WTC11 (cell line): ENCODE results near the gene BUD13. TPM values are rescaled to one million over a fixed set of nuclear protein-coding genes. Genes with fewer than 3 reads are reported as not detected.

Source experiments
- ATAC-seq: fragments of 200-7000 bp; cut with Tn5 transposase; 2 replicates; pipeline ENCODE4 v1.10.0; 2021; ENCODE audit warnings: mild to moderate bottlenecking, moderate library complexity
- CTCF ChIA-PET: fragments of 300-600 bp; sonication (Branson Sonifier 250); formaldehyde crosslinking; loops from one replicate; lab custom pipeline; 2021; ENCODE audit warnings: antibody characterized with exemption; lab: Charles Lee
- POLR2A ChIA-PET: fragments of 350-600 bp; sonication (Branson Sonifier 250); formaldehyde crosslinking; loops from one replicate; lab custom pipeline; 2021; ENCODE audit warnings: antibody characterized with exemption; lab: Charles Lee
- DNase-seq: peaks from one replicate; pipeline ENCODE4 v3.0.0; 2021; ENCODE audit warnings: low spot score
- H3K27ac Mint-ChIP-seq: 2 replicates; pipeline ENCODE4 v1.8.0; 2021; ENCODE audit warnings: mixed read lengths
- H3K27me3 Mint-ChIP-seq: 2 replicates; pipeline ENCODE4 v1.8.0; 2021; ENCODE audit warnings: low read depth, mild to moderate bottlenecking, moderate library complexity, mixed read lengths
- H3K36me3 Mint-ChIP-seq: 2 replicates; pipeline ENCODE4 v1.8.0; 2021; ENCODE audit warnings: mixed read lengths
- H3K4me1 Mint-ChIP-seq: 2 replicates; pipeline ENCODE4 v1.8.0; 2022; ENCODE audit warnings: mixed read lengths
- H3K4me3 Mint-ChIP-seq: 2 replicates; pipeline ENCODE4 v1.8.0; 2021; ENCODE audit warnings: mild to moderate bottlenecking, moderate library complexity, mixed read lengths
- H3K9me3 Mint-ChIP-seq: 2 replicates; pipeline ENCODE4 v1.8.0; 2021; ENCODE audit warnings: mixed read lengths
- CREM ChIP-seq: sonication (generic); formaldehyde crosslinking; IDR thresholded peaks from 2 replicates; pipeline ENCODE4 v1.8.1; 2022; ENCODE audit warnings: mild to moderate bottlenecking, missing genetic modification reagents, moderate library complexity
- GABPB1 ChIP-seq: sonication (generic); formaldehyde crosslinking; IDR thresholded peaks from 2 replicates; pipeline ENCODE4 v1.8.1; 2023; ENCODE audit warnings: mild to moderate bottlenecking, missing genetic modification reagents
- JAZF1 ChIP-seq: fragments of 250-450 bp; sonication (Bioruptor Pico); IDR thresholded peaks from 2 replicates; pipeline ENCODE4 v1.9.0; 2021; ENCODE audit warnings: moderate library complexity, mild to moderate bottlenecking, inconsistent platforms
- OVOL2 ChIP-seq: fragments of 250-450 bp; sonication (Bioruptor Pico); IDR thresholded peaks from 2 replicates; pipeline ENCODE4 v1.9.0; 2021; ENCODE audit warnings: mild to moderate bottlenecking, borderline replicate concordance
- TEAD4 ChIP-seq: sonication (generic); formaldehyde crosslinking; IDR thresholded peaks from 2 replicates; pipeline ENCODE4 v1.8.0; 2022; ENCODE audit warnings: mild to moderate bottlenecking, missing genetic modification reagents
- TP53 ChIP-seq: sonication (generic); formaldehyde crosslinking; IDR thresholded peaks from 2 replicates; pipeline ENCODE4 v1.8.1; 2023; ENCODE audit warnings: mild to moderate bottlenecking, missing genetic modification reagents
- USF2 ChIP-seq: sonication (generic); formaldehyde crosslinking; IDR thresholded peaks from 2 replicates; pipeline ENCODE4 v1.8.1; 2023; ENCODE audit warnings: mild to moderate bottlenecking, missing genetic modification reagents, moderate library complexity
- ZNF121 ChIP-seq: sonication (generic); formaldehyde crosslinking; IDR thresholded peaks from 2 replicates; pipeline ENCODE4 v1.8.0; 2023; ENCODE audit warnings: missing genetic modification reagents
- ZNF281 ChIP-seq: sonication (generic); formaldehyde crosslinking; IDR thresholded peaks from 2 replicates; pipeline ENCODE4 v1.8.0; 2023; ENCODE audit warnings: mild to moderate bottlenecking, missing genetic modification reagents
- ZNF671 ChIP-seq: fragments of 250-450 bp; sonication (Bioruptor Pico); IDR thresholded peaks from 2 replicates; pipeline ENCODE4 v1.8.0; 2021; ENCODE audit warnings: mild to moderate bottlenecking
- total RNA-seq: library from RNA; stranded (reverse); gene quantifications from 3 replicates; pipeline ENCODE4 v1.2.3, GENCODE V29; 2021
- TF ChIP-seq, protein P1 (sequence below): sonication (generic); formaldehyde crosslinking; IDR thresholded peaks from 2 replicates; pipeline ENCODE4 v1.8.0; 2023; ENCODE audit warnings: missing genetic modification reagents, mild to moderate bottlenecking, borderline replicate concordance
- TF ChIP-seq, protein P2 (sequence below): fragments of 250-450 bp; sonication (Bioruptor Pico); IDR thresholded peaks from 2 replicates; pipeline ENCODE4 v1.9.0; 2021; ENCODE audit warnings: moderate library complexity, mild to moderate bottlenecking, inconsistent platforms, borderline replicate concordance
- TF ChIP-seq, protein P3 (sequence below): sonication (generic); formaldehyde crosslinking; IDR thresholded peaks from 2 replicates; pipeline ENCODE4 v1.8.1; 2022; ENCODE audit warnings: mild to moderate bottlenecking, moderate library complexity, missing genetic modification reagents
- TF ChIP-seq, protein P4 (sequence below): sonication (generic); formaldehyde crosslinking; IDR thresholded peaks from 2 replicates; pipeline ENCODE4 v1.8.1; 2023; ENCODE audit warnings: mild to moderate bottlenecking, moderate library complexity, missing genetic modification reagents
- TF ChIP-seq, protein P5 (sequence below): fragments of 250-450 bp; sonication (Bioruptor Pico); IDR thresholded peaks from 2 replicates; pipeline ENCODE4 v1.9.0; 2021; ENCODE audit warnings: mild to moderate bottlenecking, borderline replicate concordance

BUD13 gene
- total RNA-seq, 1 experiment from 2014 or later, result 20.7 TPM

DNA sequence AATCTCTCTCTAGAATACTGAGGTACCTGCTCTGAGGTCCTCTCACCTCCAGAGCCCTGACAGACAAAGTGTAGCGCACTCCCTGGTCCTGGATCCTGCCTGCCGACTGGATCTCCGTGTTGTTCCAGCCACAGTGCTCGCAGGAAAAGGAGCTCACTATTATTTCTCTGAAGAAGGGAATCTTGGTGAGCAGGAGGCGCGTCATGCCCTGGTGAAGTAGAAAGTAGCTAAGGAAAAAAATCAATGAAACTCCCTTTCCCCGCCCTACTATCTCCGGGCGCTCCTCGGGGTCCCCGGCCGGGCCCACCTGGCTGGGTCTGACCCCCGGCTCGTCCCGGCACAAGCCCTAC lies 14.6 kb upstream of the BUD13 start:
- CTCF ChIA-PET, result interaction anchor here (0.6 to 8.7 kb wide), 9 partner anchors 44 to 357 kb away, joined by 3 to 358 read pairs (median 4); partner anchors contain the start of gene APOA1
- POLR2A ChIA-PET, result no interaction called here
- Mint-ChIP-seq H3K27ac (no peak overlapping the region), H3K4me1 (peaks cover 21% of the 10 kb centered on the region), H3K4me3 (peak overlapping the region; percentile 94), H3K36me3 (peaks cover 45% of the 10 kb centered on the region), H3K9me3 (no peaks in the 10 kb centered on the region), H3K27me3 (peaks cover 23% of the 10 kb centered on the region)
- ATAC-seq (no peak), DNase-seq (no peak)
- TF ChIP-seq TP53 (CRISPR knock-in tag), result no peak
- TF ChIP-seq, protein P1, sequence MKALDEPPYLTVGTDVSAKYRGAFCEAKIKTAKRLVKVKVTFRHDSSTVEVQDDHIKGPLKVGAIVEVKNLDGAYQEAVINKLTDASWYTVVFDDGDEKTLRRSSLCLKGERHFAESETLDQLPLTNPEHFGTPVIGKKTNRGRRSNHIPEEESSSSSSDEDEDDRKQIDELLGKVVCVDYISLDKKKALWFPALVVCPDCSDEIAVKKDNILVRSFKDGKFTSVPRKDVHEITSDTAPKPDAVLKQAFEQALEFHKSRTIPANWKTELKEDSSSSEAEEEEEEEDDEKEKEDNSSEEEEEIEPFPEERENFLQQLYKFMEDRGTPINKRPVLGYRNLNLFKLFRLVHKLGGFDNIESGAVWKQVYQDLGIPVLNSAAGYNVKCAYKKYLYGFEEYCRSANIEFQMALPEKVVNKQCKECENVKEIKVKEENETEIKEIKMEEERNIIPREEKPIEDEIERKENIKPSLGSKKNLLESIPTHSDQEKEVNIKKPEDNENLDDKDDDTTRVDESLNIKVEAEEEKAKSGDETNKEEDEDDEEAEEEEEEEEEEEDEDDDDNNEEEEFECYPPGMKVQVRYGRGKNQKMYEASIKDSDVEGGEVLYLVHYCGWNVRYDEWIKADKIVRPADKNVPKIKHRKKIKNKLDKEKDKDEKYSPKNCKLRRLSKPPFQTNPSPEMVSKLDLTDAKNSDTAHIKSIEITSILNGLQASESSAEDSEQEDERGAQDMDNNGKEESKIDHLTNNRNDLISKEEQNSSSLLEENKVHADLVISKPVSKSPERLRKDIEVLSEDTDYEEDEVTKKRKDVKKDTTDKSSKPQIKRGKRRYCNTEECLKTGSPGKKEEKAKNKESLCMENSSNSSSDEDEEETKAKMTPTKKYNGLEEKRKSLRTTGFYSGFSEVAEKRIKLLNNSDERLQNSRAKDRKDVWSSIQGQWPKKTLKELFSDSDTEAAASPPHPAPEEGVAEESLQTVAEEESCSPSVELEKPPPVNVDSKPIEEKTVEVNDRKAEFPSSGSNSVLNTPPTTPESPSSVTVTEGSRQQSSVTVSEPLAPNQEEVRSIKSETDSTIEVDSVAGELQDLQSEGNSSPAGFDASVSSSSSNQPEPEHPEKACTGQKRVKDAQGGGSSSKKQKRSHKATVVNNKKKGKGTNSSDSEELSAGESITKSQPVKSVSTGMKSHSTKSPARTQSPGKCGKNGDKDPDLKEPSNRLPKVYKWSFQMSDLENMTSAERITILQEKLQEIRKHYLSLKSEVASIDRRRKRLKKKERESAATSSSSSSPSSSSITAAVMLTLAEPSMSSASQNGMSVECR, result no peak
- TF ChIP-seq, protein P2, sequence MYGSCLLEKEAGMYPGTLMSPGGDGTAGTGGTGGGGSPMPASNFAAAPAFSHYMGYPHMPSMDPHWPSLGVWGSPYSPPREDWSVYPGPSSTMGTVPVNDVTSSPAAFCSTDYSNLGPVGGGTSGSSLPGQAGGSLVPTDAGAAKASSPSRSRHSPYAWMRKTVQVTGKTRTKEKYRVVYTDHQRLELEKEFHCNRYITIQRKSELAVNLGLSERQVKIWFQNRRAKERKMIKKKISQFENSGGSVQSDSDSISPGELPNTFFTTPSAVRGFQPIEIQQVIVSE, result no peak
- TF ChIP-seq ZNF281 (CRISPR knock-in tag), result no peak
- TF ChIP-seq, protein P3, sequence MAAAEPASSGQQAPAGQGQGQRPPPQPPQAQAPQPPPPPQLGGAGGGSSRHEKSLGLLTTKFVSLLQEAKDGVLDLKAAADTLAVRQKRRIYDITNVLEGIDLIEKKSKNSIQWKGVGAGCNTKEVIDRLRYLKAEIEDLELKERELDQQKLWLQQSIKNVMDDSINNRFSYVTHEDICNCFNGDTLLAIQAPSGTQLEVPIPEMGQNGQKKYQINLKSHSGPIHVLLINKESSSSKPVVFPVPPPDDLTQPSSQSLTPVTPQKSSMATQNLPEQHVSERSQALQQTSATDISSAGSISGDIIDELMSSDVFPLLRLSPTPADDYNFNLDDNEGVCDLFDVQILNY (CRISPR knock-in tag), result no peak

GRCh38 chr11:116786966-116787365 lies 14.2 kb upstream of the BUD13 start:
- peaks cover 21% of the 10 kb centered on the region for H3K4me1 Mint-ChIP-seq
- H3K4me3 Mint-ChIP-seq, result peak overlapping the region; percentile 94
- no peaks in the 10 kb centered on the region for H3K9me3 Mint-ChIP-seq
- no peak for TF ChIP-seq TEAD4 (CRISPR knock-in tag)
- TF ChIP-seq, protein P4, sequence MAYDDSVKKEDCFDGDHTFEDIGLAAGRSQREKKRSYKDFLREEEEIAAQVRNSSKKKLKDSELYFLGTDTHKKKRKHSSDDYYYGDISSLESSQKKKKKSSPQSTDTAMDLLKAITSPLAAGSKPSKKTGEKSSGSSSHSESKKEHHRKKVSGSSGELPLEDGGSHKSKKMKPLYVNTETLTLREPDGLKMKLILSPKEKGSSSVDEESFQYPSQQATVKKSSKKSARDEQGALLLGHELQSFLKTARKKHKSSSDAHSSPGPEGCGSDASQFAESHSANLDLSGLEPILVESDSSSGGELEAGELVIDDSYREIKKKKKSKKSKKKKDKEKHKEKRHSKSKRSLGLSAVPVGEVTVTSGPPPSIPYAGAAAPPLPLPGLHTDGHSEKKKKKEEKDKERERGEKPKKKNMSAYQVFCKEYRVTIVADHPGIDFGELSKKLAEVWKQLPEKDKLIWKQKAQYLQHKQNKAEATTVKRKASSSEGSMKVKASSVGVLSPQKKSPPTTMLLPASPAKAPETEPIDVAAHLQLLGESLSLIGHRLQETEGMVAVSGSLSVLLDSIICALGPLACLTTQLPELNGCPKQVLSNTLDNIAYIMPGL, result no peak
- no peak for TF ChIP-seq USF2 (CRISPR knock-in tag)
- TF ChIP-seq ZNF121 (CRISPR knock-in tag), result no peak
- no peak for TF ChIP-seq CREM (CRISPR knock-in tag)
- TF ChIP-seq ZNF671 (CRISPR knock-in tag), result no peak
- TF ChIP-seq, protein P5, sequence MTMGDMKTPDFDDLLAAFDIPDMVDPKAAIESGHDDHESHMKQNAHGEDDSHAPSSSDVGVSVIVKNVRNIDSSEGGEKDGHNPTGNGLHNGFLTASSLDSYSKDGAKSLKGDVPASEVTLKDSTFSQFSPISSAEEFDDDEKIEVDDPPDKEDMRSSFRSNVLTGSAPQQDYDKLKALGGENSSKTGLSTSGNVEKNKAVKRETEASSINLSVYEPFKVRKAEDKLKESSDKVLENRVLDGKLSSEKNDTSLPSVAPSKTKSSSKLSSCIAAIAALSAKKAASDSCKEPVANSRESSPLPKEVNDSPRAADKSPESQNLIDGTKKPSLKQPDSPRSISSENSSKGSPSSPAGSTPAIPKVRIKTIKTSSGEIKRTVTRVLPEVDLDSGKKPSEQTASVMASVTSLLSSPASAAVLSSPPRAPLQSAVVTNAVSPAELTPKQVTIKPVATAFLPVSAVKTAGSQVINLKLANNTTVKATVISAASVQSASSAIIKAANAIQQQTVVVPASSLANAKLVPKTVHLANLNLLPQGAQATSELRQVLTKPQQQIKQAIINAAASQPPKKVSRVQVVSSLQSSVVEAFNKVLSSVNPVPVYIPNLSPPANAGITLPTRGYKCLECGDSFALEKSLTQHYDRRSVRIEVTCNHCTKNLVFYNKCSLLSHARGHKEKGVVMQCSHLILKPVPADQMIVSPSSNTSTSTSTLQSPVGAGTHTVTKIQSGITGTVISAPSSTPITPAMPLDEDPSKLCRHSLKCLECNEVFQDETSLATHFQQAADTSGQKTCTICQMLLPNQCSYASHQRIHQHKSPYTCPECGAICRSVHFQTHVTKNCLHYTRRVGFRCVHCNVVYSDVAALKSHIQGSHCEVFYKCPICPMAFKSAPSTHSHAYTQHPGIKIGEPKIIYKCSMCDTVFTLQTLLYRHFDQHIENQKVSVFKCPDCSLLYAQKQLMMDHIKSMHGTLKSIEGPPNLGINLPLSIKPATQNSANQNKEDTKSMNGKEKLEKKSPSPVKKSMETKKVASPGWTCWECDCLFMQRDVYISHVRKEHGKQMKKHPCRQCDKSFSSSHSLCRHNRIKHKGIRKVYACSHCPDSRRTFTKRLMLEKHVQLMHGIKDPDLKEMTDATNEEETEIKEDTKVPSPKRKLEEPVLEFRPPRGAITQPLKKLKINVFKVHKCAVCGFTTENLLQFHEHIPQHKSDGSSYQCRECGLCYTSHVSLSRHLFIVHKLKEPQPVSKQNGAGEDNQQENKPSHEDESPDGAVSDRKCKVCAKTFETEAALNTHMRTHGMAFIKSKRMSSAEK (CRISPR knock-in tag), result no peak
- TF ChIP-seq OVOL2 (CRISPR knock-in tag), result no peak
- no peak for TF ChIP-seq JAZF1 (CRISPR knock-in tag)
- TF ChIP-seq GABPB1 (CRISPR knock-in tag), result no peak
- ChIA-PET CTCF (interaction anchor here (0.6 to 8.7 kb wide), 5 partner anchors 14 to 358 kb away, joined by 3 to 358 read pairs (median 9); partner anchors contain the start of genes APOA1 and BUD13), POLR2A (no interaction called here)
- peaks cover 23% of the 10 kb centered on the region for H3K27me3 Mint-ChIP-seq
- peak overlapping the region; percentile 43 for H3K27ac Mint-ChIP-seq
- ATAC-seq (no peak), DNase-seq (no peak)
- H3K36me3 Mint-ChIP-seq, result peaks cover 50% of the 10 kb centered on the region
